SK-N-SH (cell line): ENCODE data around the gene RPS26.

Experiments used
- EZH2phosphoT487 ChIP-seq: fragments of 200-600 bp; sonication (generic); IDR thresholded peaks from 2 replicates; pipeline ENCODE4 v1.6.1; 2017; ENCODE audit warnings: low read depth, mixed run types, mild to moderate bottlenecking, antibody characterized with exemption, moderate library complexity, borderline replicate concordance
- FOXM1 ChIP-seq: IDR thresholded peaks from 2 replicates; pipeline ENCODE4 v1.4.0; 2012; ENCODE audit warnings: low read depth, mild to moderate bottlenecking
- TAF1 ChIP-seq: IDR thresholded peaks from 2 replicates; pipeline ENCODE4 v1.6.1; 2012; ENCODE audit warnings: low read depth, mild to moderate bottlenecking, low read length, moderate library complexity, borderline replicate concordance
- TF ChIP-seq, protein P1 (sequence below): fragments of 200-600 bp; sonication (generic); IDR thresholded peaks from 2 replicates; pipeline ENCODE4 v1.6.1; 2017; ENCODE audit warnings: antibody characterized with exemption, mild to moderate bottlenecking, moderate library complexity
- TF ChIP-seq, protein P2 (sequence below): fragments of 150-350 bp; IDR thresholded peaks from 2 replicates; pipeline ENCODE4 v1.6.1; 2016; ENCODE audit warnings: mild to moderate bottlenecking, low read depth, low read length
- TF ChIP-seq, protein P3 (sequence below): fragments of 150-350 bp; IDR thresholded peaks from 2 replicates; pipeline ENCODE4 v1.6.1; 2017; ENCODE audit warnings: antibody characterized with exemption, low read length, low read depth, borderline replicate concordance

DNA sequence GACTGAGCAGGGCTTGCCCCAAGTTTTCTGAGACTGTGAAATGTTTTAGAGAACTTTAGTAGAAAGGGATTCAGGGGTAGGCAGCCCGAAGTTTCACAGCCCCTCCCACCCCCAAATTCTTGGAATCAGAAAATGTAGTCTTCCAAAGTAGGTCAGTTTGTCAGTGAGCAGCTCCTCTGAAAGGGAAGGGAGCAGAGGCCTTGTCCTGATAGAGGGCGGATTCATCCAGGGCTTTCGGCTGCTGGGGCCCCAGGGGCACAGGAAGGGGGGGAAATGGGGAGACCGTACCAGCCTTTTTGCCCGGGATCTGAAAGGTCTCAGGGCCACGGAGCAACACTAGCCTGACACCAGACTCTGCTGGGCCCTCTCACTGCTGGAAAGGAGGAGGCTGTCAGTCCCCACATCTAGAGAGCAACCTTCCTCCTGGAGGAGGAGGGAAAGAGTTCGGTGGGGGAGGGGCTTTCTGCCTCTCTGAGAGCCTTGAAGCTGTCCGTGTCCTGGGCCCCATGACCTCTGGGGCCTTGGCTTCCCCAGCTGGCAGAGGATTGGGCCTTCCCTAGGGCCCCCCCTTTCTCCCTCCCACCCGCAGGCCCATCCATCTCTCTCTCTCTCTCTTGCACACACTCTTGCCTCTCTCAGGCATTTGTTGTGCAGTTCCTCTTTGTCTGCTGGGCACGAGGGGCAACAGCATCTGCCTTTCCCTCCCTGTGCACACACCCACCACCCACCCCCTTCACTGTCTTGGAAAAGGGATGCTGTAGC lies 21.1 kb upstream of the RPS26 start, which contains the start of gene IKZF4:
- TF ChIP-seq, protein P1, sequence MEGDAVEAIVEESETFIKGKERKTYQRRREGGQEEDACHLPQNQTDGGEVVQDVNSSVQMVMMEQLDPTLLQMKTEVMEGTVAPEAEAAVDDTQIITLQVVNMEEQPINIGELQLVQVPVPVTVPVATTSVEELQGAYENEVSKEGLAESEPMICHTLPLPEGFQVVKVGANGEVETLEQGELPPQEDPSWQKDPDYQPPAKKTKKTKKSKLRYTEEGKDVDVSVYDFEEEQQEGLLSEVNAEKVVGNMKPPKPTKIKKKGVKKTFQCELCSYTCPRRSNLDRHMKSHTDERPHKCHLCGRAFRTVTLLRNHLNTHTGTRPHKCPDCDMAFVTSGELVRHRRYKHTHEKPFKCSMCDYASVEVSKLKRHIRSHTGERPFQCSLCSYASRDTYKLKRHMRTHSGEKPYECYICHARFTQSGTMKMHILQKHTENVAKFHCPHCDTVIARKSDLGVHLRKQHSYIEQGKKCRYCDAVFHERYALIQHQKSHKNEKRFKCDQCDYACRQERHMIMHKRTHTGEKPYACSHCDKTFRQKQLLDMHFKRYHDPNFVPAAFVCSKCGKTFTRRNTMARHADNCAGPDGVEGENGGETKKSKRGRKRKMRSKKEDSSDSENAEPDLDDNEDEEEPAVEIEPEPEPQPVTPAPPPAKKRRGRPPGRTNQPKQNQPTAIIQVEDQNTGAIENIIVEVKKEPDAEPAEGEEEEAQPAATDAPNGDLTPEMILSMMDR = no peak
- TF ChIP-seq, protein P2, sequence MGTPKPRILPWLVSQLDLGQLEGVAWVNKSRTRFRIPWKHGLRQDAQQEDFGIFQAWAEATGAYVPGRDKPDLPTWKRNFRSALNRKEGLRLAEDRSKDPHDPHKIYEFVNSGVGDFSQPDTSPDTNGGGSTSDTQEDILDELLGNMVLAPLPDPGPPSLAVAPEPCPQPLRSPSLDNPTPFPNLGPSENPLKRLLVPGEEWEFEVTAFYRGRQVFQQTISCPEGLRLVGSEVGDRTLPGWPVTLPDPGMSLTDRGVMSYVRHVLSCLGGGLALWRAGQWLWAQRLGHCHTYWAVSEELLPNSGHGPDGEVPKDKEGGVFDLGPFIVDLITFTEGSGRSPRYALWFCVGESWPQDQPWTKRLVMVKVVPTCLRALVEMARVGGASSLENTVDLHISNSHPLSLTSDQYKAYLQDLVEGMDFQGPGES = no peak
- TF ChIP-seq, protein P3, sequence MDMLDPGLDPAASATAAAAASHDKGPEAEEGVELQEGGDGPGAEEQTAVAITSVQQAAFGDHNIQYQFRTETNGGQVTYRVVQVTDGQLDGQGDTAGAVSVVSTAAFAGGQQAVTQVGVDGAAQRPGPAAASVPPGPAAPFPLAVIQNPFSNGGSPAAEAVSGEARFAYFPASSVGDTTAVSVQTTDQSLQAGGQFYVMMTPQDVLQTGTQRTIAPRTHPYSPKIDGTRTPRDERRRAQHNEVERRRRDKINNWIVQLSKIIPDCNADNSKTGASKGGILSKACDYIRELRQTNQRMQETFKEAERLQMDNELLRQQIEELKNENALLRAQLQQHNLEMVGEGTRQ = no peak
- TF ChIP-seq TAF1 = no peak
- TF ChIP-seq EZH2phosphoT487 = no peak
- no peak for TF ChIP-seq FOXM1
